ENCODE results near the gene MT1A. TPM values are rescaled to one million over a fixed set of nuclear protein-coding genes. Genes with fewer than 3 reads are reported as not detected.
"Not testable (repeated sequence)": the region's sequence is repeated elsewhere in the genome, so short reads cannot be mapped to it uniquely, and the experiment has no call there.

The MT1A gene
- total RNA-seq, 2 donors from 2014 or later: not detected

- peaks cover 6% of the 10 kb centered on the region for H3K27me3 Mint-ChIP-seq
- H3K9me3 ChIP-seq (ENCODE audit: control insufficient read depth, low read length, poor library complexity, severe bottlenecking): no peaks in the 10 kb centered on the region
- peak; percentile 72 for ATAC-seq
- H3K4me3 Mint-ChIP-seq: peak overlapping the region; percentile 90
- no peaks in the 10 kb centered on the region for H3K36me3 Mint-ChIP-seq (ENCODE audit: low read depth)
- no peak for DNase-seq
- peak overlapping the region; percentile 83 for H3K27ac Mint-ChIP-seq
- H3K4me1 Mint-ChIP-seq: peaks cover 23% of the 10 kb centered on the region
Measured at GRCh38 chr16:56662357-56663354, 24.2 kb downstream of the MT1A start.

- H3K27me3 Mint-ChIP-seq: peaks cover 24% of the 10 kb centered on the region
- no peak for DNase-seq
- no peak overlapping the region for H3K4me3 Mint-ChIP-seq
- ATAC-seq: no peak
- no peaks in the 10 kb centered on the region for H3K9me3 ChIP-seq (ENCODE audit: control insufficient read depth, low read length, poor library complexity, severe bottlenecking)
- peaks cover 2% of the 10 kb centered on the region for H3K36me3 Mint-ChIP-seq (ENCODE audit: low read depth)
- no peak overlapping the region for H3K27ac Mint-ChIP-seq
- peaks cover 23% of the 10 kb centered on the region for H3K4me1 Mint-ChIP-seq
Measured at GRCh38 chr16:56664506-56664905, 26.0 kb downstream of the MT1A start.

- Mint-ChIP-seq H3K4me1 (peaks cover 26% of the 10 kb centered on the region), H3K27me3 (peaks cover 35% of the 10 kb centered on the region)
- H3K27ac Mint-ChIP-seq: not testable (repeated sequence)
Measured at GRCh38 chr16:56665286-56666261, 27.1 kb downstream of the MT1A start.

GRCh38 chr16:56667581-56668571, 29.4 kb downstream of the MT1A start, which contains the start of gene MT1G:
Gene MT1G (minus strand): TSS chr16:56668065. CDS start chr16:56667993, 72 bp downstream.
- peak; percentile 58 for ATAC-seq
- Mint-ChIP-seq H3K27me3 (peaks cover 45% of the 10 kb centered on the region), H3K36me3 (ENCODE audit: low read depth) (peaks cover 2% of the 10 kb centered on the region), H3K4me1 (peaks cover 21% of the 10 kb centered on the region), H3K4me3 (peak within 1 kb of the TSS; percentile 71), H3K27ac (no peak within 1 kb of the TSS)
- DNase-seq: no peak
- H3K9me3 ChIP-seq (ENCODE audit: control insufficient read depth, low read length, poor library complexity, severe bottlenecking): no peaks in the 10 kb centered on the region

More at GRCh38 chr16:56665286-56666261, 27.1 kb downstream of the MT1A start:
- not testable (repeated sequence) for H3K4me3 Mint-ChIP-seq; H3K36me3 Mint-ChIP-seq (ENCODE audit: low read depth); DNase-seq; ATAC-seq; H3K9me3 ChIP-seq (ENCODE audit: control insufficient read depth, low read length, poor library complexity, severe bottlenecking)

GRCh38 chr16:56669005-56669839, 30.8 kb downstream of the MT1A start, which contains the start of gene MT1H:
Gene MT1H (plus strand): TSS chr16:56669814. CDS start chr16:56669885, 71 bp downstream.
- H3K36me3 Mint-ChIP-seq (ENCODE audit: low read depth): peaks cover 2% of the 10 kb centered on the region
- H3K4me1 Mint-ChIP-seq: peaks cover 16% of the 10 kb centered on the region
- DNase-seq (no peak), ATAC-seq (peak; percentile 40)
- H3K27me3 Mint-ChIP-seq: peaks cover 55% of the 10 kb centered on the region
- no peaks in the 10 kb centered on the region for H3K9me3 ChIP-seq (ENCODE audit: control insufficient read depth, low read length, poor library complexity, severe bottlenecking)
- peak within 1 kb of the TSS; percentile 71 for H3K4me3 Mint-ChIP-seq
- no peak within 1 kb of the TSS for H3K27ac Mint-ChIP-seq

GRCh38 chr16:56669840-56670619, 31.6 kb downstream of the MT1A start:
- Mint-ChIP-seq H3K4me1 (peaks cover 18% of the 10 kb centered on the region), H3K27ac (no peak overlapping the region), H3K4me3 (peak overlapping the region; percentile 31), H3K36me3 (ENCODE audit: low read depth) (peaks cover 2% of the 10 kb centered on the region), H3K27me3 (peaks cover 60% of the 10 kb centered on the region)
- no peaks in the 10 kb centered on the region for H3K9me3 ChIP-seq (ENCODE audit: control insufficient read depth, low read length, poor library complexity, severe bottlenecking)
- ATAC-seq (no peak), DNase-seq (no peak)

GRCh38 chr16:56670620-56670934, 32.1 kb downstream of the MT1A start:
- Mint-ChIP-seq H3K27me3 (peaks cover 65% of the 10 kb centered on the region), H3K4me1 (peaks cover 20% of the 10 kb centered on the region), H3K4me3 (no peak overlapping the region), H3K36me3 (ENCODE audit: low read depth) (peaks cover 2% of the 10 kb centered on the region), H3K27ac (no peak overlapping the region)
- no peaks in the 10 kb centered on the region for H3K9me3 ChIP-seq (ENCODE audit: control insufficient read depth, low read length, poor library complexity, severe bottlenecking)
- no peak for DNase-seq
- ATAC-seq: no peak

- not testable (repeated sequence) for H3K9me3 ChIP-seq (ENCODE audit: control insufficient read depth, low read length, poor library complexity, severe bottlenecking); H3K4me3 Mint-ChIP-seq; DNase-seq; H3K27ac Mint-ChIP-seq; H3K36me3 Mint-ChIP-seq (ENCODE audit: low read depth); ATAC-seq
- peaks cover 21% of the 10 kb centered on the region for H3K4me1 Mint-ChIP-seq
- H3K27me3 Mint-ChIP-seq: peaks cover 67% of the 10 kb centered on the region
Measured at GRCh38 chr16:56671691-56672090, 33.2 kb downstream of the MT1A start.

- peaks cover 66% of the 10 kb centered on the region for H3K27me3 Mint-ChIP-seq
- not testable (repeated sequence) for H3K9me3 ChIP-seq (ENCODE audit: control insufficient read depth, low read length, poor library complexity, severe bottlenecking); ATAC-seq; H3K27ac Mint-ChIP-seq; DNase-seq; H3K4me3 Mint-ChIP-seq; H3K36me3 Mint-ChIP-seq (ENCODE audit: low read depth)
- peaks cover 21% of the 10 kb centered on the region for H3K4me1 Mint-ChIP-seq
Measured at GRCh38 chr16:56672171-56672570, 33.7 kb downstream of the MT1A start.

GRCh38 chr16:56672761-56673536, 34.5 kb downstream of the MT1A start:
- Mint-ChIP-seq H3K4me3 (no peak overlapping the region), H3K4me1 (peaks cover 18% of the 10 kb centered on the region), H3K36me3 (ENCODE audit: low read depth) (peaks cover 2% of the 10 kb centered on the region), H3K27me3 (peaks cover 58% of the 10 kb centered on the region), H3K27ac (no peak overlapping the region)
- ATAC-seq (no peak), DNase-seq (no peak)
- H3K9me3 ChIP-seq (ENCODE audit: control insufficient read depth, low read length, poor library complexity, severe bottlenecking): no peaks in the 10 kb centered on the region
